ENCODE measurements around the gene SPRY2. TPM values are rescaled to one million over a fixed set of nuclear protein-coding genes. Genes with fewer than 3 reads are reported as not detected.

The SPRY2 gene
- total and polyA plus RNA-seq, 2 of the 8 experiments (the other 6 are each of a cell fraction or from before 2014, with no cell fraction given): 37.7 to 37.9 TPM

DNA sequence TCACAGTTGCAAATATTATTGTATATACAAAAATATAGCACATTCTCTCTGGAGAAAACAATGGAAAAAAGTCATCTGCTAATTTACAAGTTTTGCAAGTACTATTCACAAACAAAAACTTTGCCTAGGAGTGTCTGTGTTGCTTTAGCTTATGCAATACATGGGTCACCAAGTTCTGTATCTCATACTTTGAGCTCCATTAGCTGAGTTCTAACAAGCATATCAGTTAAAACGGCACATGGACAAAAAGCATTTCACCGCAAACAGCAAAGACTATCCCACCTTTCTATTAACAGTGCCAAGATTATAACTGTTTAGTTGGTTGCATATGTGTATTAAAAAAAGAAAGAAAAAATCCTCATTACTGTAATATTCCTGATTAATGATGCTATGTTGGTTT, 4.6 kb downstream of the SPRY2 start (continued):
- TF ChIP-seq CHD7 (IDR thresholded peaks at IDR 0.05; ENCODE audit: insufficient replicate concordance, low read length) (no peak), YY1 (IDR thresholded peaks at IDR 0.05; ENCODE audit: low read depth, low read length) (no peak), EGR1 (IDR thresholded peaks at IDR 0.05; ENCODE audit: borderline replicate concordance, low read depth, low read length) (no peak), CREB1 (IDR thresholded peaks at IDR 0.05) (no peak), NANOG (IDR thresholded peaks at IDR 0.05; ENCODE audit: insufficient read depth, low read depth, low read length, poor library complexity, severe bottlenecking) (no peak), KDM1A (IDR thresholded peaks at IDR 0.05; ENCODE audit: borderline replicate concordance, low read length) (no peak), TAF7 (optimal IDR thresholded peaks at IDR 0.05; ENCODE audit: borderline replicate concordance, low read depth, low read length) (no peak), JUN (IDR thresholded peaks at IDR 0.05; ENCODE audit: low read depth, low read length) (no peak), RNF2 (IDR thresholded peaks at IDR 0.05; ENCODE audit: borderline replicate concordance, low read depth, low read length, missing control alignments, poor library complexity, severe bottlenecking) (no peak), KDM5A (IDR thresholded peaks at IDR 0.05; ENCODE audit: low read length) (no peak)
- TF ChIP-seq, protein P1, sequence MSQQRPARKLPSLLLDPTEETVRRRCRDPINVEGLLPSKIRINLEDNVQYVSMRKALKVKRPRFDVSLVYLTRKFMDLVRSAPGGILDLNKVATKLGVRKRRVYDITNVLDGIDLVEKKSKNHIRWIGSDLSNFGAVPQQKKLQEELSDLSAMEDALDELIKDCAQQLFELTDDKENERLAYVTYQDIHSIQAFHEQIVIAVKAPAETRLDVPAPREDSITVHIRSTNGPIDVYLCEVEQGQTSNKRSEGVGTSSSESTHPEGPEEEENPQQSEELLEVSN (IDR thresholded peaks at IDR 0.05): no peak

Measured in H1 (cell line).